Retina (tissue), 1 donor: Measurements from ENCODE around the gene CNTROB.
A peak's percentile ranks its signal among the peaks of the same experiment; 100 is the strongest.

Experiments used
- DNase-seq: peaks from one replicate; pipeline ENCODE4 v3.0.0-alpha.2; 2016

Gene CNTROB

DNA sequence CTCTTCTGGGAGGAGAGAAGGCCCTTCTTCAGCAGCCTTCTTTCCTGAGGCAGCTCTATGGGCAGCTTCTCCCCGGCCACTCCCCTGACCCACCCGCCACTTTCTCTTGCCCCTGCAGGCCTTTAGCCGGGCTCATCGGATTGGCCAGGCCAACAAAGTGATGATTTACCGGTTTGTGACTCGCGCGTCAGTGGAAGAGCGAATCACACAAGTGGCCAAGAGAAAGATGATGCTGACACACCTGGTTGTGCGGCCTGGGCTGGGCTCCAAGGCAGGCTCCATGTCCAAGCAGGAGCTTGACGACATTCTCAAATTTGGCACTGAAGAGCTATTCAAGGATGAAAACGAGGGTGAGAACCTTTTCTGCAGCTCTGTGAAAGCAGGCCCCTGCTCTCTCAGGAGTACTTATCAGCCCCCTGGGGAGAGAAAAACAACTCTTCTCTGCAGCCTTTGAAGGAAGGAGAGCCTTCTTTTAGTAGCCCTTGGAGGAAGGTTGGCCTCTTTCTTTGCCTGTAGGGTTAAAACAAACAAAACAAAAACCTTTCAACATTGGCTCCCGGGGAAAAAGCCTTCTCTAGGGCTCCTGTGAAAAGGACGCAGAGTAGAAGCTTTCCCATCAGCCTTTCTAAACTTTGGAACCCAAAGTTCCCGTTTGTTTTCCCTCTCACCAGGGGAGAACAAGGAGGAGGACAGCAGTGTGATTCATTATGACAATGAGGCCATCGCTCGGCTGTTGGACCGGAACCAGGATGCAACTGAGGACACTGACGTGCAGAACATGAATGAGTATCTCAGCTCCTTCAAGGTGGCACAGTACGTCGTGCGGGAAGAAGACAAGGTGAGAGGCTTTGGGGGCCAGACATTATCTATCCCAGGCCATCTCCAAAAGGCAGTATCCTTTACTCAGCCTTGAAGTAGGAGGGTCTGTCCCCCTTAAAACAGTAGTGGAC is 28.6 kb upstream of the CNTROB start:
- DNase-seq: no peak

DNA sequence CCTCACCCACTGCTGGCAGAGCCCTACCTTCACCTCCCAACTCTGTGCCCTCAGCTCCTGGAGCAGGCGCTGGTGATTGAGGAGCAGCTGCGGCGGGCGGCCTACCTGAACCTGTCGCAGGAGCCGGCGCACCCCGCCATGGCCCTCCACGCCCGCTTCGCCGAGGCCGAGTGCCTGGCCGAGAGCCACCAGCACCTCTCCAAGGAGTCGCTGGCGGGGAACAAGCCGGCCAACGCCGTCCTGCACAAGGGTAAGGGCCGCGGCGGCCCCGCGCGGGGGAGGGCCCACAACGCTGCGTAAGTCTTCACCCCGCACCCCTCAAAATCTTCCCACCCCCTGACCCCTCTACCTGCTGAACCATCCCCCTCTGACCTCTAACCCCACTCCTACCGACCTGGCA is 22.9 kb upstream of the CNTROB start:
- DNase-seq: no peak

DNA sequence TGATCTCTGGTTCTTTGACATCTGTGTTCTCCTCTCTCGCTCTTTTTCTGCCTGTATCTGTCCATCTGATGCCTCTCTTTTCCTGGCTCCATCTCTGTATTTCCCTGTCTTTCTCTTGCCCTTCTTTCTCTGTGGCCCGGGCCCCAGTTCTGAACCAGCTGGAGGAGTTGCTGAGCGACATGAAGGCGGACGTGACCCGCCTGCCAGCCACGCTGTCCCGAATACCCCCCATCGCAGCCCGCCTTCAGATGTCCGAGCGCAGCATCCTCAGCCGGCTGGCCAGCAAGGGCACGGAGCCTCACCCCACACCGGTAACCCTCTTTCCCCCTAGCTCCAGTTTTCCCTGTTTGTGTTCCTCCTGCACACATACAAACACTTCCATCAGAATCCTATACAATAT is 21.7 kb upstream of the CNTROB start:
- DNase-seq: no peak

DNA sequence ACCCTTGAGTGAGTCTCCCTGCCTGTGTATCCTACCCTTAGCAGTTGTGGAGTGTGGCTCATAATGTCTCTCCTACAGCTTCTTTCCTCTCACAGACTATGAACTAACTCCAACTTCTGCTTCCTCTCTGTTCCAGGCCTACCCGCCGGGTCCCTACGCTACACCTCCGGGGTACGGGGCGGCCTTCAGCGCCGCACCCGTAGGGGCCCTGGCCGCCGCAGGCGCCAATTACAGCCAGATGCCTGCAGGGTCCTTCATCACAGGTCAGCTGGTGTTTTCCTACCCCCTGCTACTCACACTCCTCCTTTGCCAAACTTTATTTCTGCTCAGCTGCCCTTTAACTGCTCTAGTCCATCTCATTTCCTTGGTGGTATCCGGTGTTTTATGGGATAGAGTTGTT is 21.3 kb upstream of the CNTROB start:
- no peak for DNase-seq

DNA sequence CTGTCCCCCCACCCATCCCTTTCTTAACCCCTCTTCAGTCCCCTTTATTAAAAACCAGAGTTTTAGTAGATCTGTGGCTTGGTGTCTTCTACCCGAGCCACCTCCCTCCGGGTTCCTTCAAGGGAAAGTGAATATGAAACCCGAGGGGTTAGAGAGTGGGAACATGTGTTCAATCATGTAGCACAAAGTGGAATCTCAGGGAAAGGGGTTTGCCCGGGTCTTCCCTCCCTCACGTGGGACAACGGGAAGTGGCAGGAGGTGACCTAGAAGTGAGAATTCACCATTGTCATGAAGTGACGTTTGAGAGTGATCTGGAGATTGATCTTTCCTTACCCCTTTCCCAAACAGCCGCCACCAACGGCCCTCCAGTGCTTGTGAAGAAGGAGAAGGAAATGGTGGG is 20.9 kb upstream of the CNTROB start:
- no peak for DNase-seq

DNA sequence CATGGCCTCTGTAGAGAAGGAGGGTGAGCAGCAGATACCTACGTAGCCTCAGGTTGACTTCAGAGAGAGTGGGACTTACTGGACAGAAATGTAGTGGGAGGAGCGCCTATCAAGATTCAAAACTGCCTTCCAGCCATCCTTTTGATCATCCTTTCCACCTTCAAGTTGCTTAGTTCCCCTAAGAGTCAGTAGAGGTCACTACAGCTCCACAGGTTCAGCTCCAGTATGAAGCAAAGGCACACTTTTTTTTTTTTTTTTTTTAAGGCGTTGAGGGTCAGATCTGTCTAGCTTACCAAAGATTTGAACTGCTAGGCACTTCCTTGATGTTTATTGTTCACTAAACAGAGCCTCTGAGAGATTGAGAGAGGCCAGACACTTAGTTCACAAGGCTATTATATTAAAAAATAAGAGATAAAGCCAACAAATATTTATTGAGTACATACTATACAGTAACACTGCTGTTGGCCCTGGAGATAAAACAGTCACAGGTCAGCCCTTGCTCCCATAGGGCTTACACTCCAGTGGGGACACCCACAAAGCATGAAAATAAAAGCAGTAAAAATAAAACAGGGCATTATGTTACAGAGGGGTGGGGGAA is 19.0 kb upstream of the CNTROB start:
- peak; percentile 46 for DNase-seq

DNA sequence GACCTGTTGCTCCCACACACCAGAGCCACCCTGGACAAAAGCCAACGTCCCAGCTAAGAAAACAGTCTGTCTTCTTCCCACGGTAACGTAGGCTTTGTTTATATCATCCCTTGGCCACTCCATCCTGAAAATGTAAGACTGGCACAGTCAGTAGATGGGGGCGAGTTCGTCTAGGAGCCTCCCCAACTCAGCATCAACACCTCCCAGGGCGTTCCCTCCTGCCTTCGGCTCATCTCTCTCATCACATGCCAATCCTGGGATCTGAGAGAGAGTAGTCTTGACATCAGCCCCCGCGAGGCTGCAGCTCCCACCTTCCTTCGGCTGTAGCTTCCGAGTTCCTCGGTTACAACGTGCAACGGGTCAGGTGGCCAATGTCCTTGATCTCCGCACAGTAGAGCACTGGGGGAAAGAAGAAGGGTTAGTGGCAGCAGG is 16.8 kb upstream of the CNTROB start:
- no peak for DNase-seq

DNA sequence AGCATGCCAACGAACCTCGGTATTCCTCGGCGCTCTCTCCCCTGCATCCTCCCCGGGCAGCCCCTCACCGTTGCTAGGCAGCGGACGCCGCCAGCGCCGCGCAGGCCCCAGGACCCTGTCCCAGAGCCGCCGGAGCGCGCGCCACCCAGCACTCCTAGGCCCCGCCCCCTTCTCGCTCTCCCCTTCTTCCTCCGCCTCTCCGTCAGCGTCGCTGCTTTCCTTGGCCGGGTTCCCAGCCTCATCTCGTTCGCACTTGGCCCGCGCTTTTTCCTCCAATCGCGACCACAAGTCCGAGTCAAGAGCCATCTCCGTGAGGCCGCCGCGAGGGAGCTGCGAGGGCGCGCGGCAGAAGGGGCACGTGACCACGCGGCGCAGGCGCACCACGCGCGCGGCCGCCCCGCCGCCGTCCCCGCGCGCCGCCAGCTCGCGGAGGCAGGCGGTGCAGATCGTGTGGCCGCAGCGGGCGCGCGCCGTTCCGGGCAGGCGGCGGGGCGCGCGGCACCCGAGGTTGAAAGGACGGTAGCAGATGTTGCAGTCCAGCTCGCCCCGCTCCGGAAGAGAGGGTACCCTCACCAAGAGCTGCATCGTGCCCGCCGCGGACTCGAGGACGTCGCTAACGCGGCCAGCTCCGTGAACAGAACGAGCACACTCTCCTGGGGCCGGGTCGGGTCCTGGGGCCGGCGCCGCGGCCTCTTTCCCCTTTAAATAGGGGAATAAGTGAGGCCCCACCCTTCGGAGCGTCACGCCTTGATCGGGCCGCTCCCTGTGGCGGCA is 16.2 kb upstream of the CNTROB start, which contains the start of gene RNF227:
Gene RNF227, minus strand, starts transcription at position 679 of the 774 bp plus-strand sequence. Its CDS starts 94 bp downstream, at position 585.
- DNase-seq: peak; percentile 97

DNA sequence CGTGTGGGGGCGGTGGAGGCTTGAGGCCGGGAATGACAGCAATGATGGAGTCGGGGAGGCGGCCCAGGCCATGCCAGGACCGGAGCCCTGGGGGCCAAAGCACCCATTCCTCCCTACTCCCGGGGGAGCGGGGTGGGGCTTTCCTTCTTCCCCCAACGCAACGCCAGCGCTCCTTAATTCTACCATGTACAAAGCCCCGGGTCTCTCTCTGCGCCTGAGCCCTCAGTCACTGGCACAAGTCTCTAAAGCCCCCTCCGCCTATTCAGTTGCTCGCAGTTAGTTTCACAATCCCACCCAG is 15.7 kb upstream of the CNTROB start:
- DNase-seq: no peak

DNA sequence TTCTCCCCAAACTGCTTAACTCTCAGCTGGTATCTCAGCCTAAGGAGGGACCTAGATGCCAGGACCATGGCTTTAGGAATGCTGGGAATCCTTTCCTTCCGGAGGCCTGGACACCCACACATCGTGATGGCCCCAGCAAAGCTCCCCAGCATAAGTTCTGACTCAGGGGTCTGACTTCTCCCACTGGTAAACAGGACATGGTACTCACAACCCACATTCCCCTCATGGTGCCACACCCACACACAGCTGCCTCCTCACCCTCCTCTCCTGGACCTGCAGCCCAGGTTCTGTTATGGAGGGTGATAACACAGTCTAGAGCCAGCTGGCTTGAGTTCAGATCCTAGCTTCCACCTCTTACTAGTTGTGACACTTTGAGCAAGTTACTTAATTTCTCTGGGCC is 15.2 kb upstream of the CNTROB start:
- DNase-seq: no peak

DNA sequence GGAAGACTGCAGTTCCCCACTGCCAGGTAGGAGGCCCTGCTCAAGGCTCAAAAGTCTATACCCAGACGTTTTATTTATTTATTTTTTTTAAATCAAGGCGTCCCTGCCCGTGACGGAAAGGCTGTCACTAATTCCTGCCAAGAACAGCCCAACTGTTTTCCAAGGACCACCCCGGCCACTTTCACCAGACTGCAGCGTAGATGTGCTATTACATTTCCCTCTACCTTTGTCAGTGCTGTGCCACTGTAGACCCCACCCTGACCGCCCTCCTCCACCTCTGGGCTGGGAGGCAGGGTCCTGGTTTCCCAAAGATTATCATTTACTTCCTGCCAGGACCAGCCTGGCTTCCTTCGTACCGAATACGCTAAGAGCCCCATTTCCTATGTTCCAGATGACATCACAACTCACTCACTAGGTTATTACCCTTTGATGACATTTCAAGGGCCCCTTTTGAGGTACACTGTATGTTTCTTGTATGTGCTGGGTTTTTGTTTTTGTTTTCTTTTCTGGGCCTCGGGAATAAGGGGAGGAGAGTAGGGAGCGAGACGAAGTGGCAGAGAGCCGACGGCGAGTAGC is 9.6 kb upstream of the CNTROB start:
- DNase-seq: no peak

DNA sequence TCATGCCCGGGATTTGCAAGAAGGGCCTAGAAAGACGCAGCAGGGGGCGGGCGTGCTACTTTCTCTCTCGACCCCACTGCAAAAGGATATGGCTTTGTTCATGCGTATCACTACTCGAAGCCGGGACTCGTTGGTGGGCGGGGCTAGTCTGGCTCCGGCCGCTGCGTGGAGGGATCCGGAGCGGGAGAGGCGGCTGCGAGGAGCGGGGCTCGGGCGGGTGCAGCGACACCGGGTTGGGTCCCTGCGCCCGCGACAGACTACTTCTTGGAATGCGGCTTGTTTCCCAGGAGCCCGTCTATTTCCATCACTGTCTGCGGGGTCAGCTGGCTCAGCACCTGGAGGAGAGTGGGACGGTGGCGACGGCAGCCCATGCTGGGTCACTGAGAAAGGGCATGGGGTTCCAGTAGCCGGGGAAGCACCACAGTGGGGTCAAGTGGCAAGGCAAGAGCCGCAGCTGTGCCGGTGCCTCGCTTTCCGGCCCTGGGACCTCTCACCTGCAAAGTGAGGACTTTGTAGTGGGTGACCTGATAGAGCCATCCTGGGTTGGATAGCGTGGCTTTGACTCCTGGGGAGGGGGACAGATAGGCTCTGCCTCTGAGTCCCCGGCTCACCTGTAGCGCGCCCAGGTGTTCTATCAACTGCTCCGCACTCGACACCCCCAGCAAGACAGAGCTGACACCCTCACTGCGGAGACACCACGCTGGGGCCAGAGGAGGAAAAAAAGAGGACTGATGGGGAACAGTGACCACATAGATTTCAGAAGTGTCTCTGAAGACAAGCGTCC is 9.0 kb upstream of the CNTROB start:
- DNase-seq: peak; percentile 93

DNA sequence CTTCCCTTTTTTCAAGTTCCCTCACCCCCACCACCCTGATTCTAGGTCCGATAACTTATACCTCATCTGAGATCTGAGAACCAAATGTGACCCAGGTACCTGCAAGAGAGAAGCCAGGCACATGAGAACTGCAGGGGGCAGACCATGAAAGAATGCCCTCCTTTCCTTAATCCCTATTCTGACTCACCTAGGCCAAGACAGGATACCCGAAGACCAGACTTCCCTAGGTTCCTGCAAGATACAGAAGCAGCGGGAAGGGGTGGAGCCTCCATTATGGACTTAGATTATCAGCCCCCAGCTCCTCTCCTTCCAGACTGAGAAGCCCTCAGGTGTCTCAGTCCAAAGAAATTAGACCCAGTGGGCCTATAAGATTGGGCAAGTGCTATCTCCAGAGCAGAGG is 4.4 kb upstream of the CNTROB start:
- DNase-seq: no peak

DNA sequence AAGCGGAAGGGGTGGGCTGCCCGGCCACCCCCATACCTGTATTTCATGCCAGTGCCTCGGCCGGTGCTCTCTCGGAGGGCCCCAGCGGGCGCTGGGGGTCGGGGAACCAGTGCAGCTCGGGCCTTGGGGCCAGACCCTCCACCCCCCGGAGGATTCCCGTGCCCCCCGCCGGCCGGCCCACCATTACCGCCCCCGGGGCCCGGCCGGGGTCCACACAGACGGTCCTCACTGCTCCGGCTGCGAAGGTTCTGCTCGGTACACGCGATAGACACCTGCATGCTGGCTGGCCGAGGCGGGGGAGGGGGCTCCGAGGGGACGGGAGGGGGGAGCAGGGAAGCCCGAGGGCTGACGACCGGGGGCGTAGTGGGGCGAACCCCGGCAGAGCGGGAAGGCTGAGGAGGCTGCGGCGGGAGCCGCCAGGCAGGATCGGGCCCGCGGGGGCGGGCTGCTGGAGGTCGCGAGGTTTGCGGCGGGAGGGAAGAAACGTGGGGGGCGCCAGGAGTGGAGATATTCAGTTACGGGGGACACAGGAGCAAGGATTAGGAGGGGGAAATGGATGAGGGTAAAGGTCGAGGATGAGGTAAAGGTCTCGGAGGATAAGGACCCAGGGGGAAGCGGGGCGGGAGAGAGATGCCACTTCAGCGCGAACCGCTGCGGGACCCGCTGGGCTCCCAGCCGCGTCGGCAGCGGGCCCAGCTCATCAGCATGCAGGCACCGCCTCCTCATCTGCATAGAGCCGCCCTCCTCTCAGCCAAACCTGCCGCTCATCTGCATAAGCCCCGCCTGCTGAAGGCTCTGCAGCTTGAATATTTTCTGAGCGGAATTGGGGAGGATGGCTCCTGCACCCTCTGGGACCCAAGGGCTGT is 2.6 kb upstream of the CNTROB start, which contains the start of gene KCNAB3:
Gene KCNAB3, minus strand, starts transcription at position 699 of the 866 bp plus-strand sequence. Its CDS starts 421 bp downstream, at position 278.
- peak; percentile 86 for DNase-seq

DNA sequence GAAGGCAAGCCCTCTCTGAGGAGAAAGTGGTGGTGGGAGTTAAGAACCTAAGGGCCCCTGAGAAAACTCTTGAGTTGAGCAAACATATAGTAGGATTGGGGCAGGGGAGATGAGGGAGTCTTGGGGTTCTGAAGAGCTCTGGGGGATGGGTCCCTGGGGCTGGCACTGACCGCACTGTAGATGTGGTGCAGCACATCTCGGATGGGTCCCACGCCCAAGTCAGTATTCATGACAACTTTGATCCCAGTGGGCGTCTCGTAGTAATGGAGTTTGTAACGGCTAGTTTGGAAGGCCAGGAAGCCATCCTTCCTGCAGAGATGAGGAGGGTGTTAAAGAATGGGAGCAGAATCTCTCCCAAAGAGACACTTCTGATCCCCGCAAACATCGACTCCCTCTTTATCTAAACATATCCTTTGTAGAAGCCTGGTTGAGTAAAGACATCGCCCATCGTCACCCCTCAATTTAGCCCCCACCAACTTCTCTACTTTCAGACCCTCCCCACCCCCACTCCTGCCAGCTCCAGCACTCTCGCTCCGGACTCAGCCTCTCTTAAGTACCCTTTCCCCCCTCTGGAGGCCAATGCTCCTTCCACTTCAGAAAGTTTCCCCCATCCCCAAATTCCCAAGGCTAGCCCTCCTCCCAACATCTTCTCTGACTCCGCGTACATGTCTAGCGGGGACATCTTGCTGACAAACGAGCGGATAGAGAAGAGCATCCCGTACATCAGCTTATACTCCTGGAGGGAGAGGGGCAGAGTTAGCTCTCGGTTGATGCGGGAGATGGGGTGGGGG is 970 bp upstream of the CNTROB start:
- DNase-seq: no peak

DNA sequence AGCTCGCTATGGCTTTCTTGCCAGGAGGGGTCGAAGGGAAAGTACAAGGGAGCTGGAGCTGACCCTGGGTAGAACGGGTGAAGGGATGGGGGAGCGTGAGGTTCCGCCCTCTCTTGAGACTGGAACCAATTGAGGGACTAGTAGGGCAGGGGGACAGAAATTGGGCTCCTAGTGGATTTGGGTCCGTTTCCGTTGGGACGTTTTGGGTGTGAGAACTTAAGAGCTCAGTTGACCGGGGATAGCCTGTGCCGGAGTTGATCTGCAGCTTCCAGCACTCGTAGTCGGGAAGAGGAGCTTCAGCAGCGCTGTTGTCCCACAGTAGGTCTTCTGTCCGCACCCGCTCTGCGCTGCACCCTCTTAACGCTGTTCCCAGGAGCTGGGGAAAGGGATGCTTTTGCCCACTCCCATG is 481 bp downstream of the CNTROB start:
- no peak for DNase-seq

DNA sequence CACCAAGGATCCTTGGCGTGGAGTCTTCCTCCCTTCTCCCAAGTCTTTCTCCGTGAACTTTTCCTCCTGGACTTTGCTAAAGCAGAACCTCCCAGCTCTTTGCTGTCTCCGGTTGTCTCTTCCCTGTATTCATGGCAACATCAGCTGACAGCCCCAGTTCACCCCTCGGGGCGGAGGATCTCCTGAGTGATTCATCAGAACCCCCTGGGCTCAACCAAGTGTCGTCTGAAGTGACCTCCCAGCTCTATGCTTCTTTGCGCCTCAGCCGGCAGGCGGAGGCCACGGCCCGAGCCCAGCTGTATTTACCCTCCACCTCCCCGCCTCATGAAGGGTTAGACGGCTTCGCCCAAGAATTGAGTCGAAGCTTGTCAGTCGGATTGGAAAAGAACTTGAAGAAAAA is 943 bp downstream of the CNTROB start:
- DNase-seq: no peak

DNA sequence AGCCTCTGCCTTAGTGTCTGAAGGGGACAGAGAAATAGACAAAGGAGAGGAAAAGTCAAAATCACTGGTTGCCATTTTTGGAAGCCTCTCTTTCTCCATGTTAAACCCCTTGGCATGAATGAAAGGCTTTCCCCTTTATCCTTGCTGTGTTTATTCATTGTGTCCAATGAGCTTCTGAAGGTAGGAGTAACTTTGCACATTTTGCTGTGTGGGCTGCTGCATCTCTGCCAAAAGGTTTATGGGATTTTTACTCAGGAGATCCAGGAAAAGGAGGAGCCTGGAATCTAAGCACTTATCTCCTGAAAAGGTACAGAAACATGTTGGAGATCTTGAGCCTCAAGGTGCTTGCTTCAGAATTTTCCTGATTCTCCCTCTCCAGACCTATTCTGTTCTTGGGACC is 3.9 kb downstream of the CNTROB start:
- DNase-seq: no peak

DNA sequence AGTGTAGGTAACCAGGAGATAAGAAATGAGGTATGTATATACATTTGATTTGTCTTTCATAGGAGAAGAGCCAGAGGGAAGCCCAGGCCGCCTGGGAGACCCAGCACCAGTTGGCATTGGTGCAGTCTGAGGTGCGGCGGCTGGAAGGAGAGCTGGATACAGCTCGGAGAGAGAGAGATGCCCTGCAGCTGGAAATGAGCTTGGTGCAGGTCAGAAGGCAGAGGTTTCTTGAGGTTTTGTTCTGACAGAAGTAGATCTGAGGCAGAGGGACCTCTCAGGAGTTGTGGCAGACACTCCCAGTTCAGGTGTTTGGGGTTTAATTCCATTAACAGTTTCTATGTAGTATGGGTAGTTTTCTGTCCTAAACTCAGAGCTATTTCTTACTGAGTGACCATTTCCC is 8.0 kb downstream of the CNTROB start:
- DNase-seq: no peak

DNA sequence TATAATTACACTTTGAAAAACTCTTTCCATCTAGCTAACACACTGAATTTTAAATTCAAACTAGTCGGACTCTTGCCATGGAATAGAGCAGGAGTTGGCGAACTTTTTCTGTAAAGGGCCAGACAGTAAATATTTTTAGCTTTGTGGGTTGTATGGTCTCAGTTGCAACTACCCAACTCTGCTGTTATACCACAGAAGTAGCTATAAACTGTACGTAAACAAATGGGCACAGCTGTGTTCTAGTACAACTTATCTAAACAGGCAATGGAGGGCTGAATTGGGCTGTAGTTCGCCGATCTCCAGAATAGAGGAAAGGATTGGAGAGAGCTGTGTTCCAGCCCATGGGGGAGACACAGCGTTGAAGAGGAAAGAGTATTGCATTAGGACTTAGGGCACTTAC is 8.7 kb downstream of the CNTROB start:
- DNase-seq: no peak

DNA sequence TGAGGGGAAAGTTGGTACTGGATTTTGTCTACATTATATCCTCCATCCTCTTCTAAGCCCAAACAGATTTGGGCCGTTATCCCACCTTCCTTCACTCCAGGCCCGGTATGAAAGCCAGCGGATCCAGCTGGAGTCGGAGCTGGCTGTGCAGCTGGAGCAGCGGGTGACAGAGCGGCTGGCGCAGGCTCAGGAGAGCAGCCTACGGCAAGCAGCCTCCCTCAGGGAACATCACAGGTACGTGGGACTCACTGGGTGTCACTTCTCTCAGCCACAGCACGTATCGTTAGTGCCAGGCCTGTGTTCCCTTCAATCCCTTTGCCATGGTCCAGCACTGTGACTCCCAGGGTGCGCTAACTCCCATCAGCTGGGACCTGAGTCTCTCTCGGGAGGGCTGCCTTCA is 11.3 kb downstream of the CNTROB start:
- DNase-seq: no peak
